ENCODE results near the gene ACSL1. TPM values are rescaled to one million over a fixed set of nuclear protein-coding genes. Genes with fewer than 3 reads are reported as not detected.

ACSL1 gene
- total and polyA plus RNA-seq, 2 of the 8 experiments (the other 6 are each of a cell fraction or from before 2014, with no cell fraction given): 2.3 to 8.7 TPM

- 83% methylated on average over 3 of the region's 3 CpGs; no CpG with 5 or more reads in 1 of the 2 experiments for WGBS, 2 experiments (ENCODE audit: extremely low coverage in 1 of 2, insufficient coverage in 1 of 2, insufficient read length in 1 of 2, insufficient replicate concordance in 2 of 2, low coverage in 1 of 2, low lambda C conversion rate in 2 of 2, missing lambda C conversion rate in 1 of 2)
- no peak for DNase-seq (ENCODE audit: low read depth in 1 of 2, low spot score in 2 of 2)
- TF ChIP-seq SIN3A (conservative IDR thresholded peaks at IDR 0.05 in 1 of 2, IDR thresholded peaks at IDR 0.05 in 1 of 2; ENCODE audit: low read depth in 1 of 2, low read length in 2 of 2): no peak
These were observed 24.2 kb upstream of the ACSL1 start for GRCh38 chr4:184850018-184850417.

More at GRCh38 chr4:184850018-184850417, 24.2 kb upstream of the ACSL1 start:
- no peak overlapping the region for H3K27ac ChIP-seq (ENCODE audit: low read depth, low read length)
- H3K56ac ChIP-seq (replicated peaks; ENCODE audit: insufficient read length, low read depth, low read length): no peak overlapping the region
- no peak overlapping the region for H3K9ac ChIP-seq (replicated peaks in 1 of 4; ENCODE audit: extremely low read depth in 1 of 4, low read depth in 3 of 4, low read length in 3 of 4)
- no peak overlapping the region for H4K8ac ChIP-seq (ENCODE audit: extremely low read depth, insufficient read depth, low read length)
- H3K23me2 ChIP-seq (ENCODE audit: low read depth, low read length): no peaks in the 10 kb centered on the region
- no peak for FAIRE-seq
- H2BK12ac ChIP-seq (ENCODE audit: low read depth, low read length): no peak overlapping the region
- H3K4ac ChIP-seq (replicated peaks; ENCODE audit: insufficient read length, low read depth, low read length): no peak overlapping the region
- H3K79me2 ChIP-seq (ENCODE audit: control insufficient read depth in 1 of 2, insufficient read depth in 2 of 2, low read length in 2 of 2): no peaks in the 10 kb centered on the region
- H3K4me1 ChIP-seq (replicated peaks in 1 of 4; ENCODE audit: control insufficient read depth in 3 of 4, insufficient read depth in 4 of 4, low read length in 3 of 4): no peaks in the 10 kb centered on the region
- CTCF ChIA-PET (ENCODE audit: partially characterized antibody): interaction anchor here (0.6 to 1.0 kb wide), 3 partner anchors 8 to 155 kb away, joined by 3 to 4 read pairs (median 3); no protein-coding TSS in a partner anchor
- POLR2A ChIA-PET (ENCODE audit: partially characterized antibody): no interaction called here
- no peak overlapping the region for H2BK15ac ChIP-seq (ENCODE audit: low read length)
- no peak overlapping the region for H3K4me3 ChIP-seq (ENCODE audit: extremely low read depth in 1 of 4, insufficient read depth in 2 of 4, low read depth in 3 of 4, low read length in 4 of 4)
- no peak overlapping the region for H4K91ac ChIP-seq (replicated peaks; ENCODE audit: insufficient read length, low read length)
- no peak overlapping the region for H2AK5ac ChIP-seq (ENCODE audit: low read depth, low read length)
- H2BK5ac ChIP-seq (ENCODE audit: low read depth, low read length): no peak overlapping the region
- no peak overlapping the region for H3K14ac ChIP-seq (ENCODE audit: insufficient read length)
- H2BK20ac ChIP-seq (ENCODE audit: low read length): no peak overlapping the region
- H2AFZ ChIP-seq (ENCODE audit: low read length): no peak overlapping the region
- H3K27me3 ChIP-seq (replicated peaks in 1 of 4; ENCODE audit: control insufficient read depth in 3 of 4, extremely low read depth in 1 of 4, insufficient read depth in 3 of 4, low read length in 3 of 4): no peaks in the 10 kb centered on the region
- no peaks in the 10 kb centered on the region for H3K79me1 ChIP-seq (ENCODE audit: low read depth, low read length)
- no peak overlapping the region for H3K23ac ChIP-seq (ENCODE audit: insufficient read length)
- H2BK120ac ChIP-seq (replicated peaks; ENCODE audit: low read depth, low read length): no peak overlapping the region
- H4K5ac ChIP-seq (ENCODE audit: insufficient read length, low read depth, low read length): no peak overlapping the region
- H4K20me1 ChIP-seq (replicated peaks in 1 of 2; ENCODE audit: control insufficient read depth in 1 of 2, insufficient read depth in 2 of 2, low read length in 2 of 2): no peaks in the 10 kb centered on the region
- no peaks in the 10 kb centered on the region for H3K36me3 ChIP-seq (ENCODE audit: control insufficient read depth in 2 of 4, insufficient read depth in 4 of 4, low read length in 3 of 4)
- H3K4me2 ChIP-seq (ENCODE audit: insufficient read depth in 1 of 2, low read depth in 2 of 2, low read length in 2 of 2): no peak overlapping the region
- no peak overlapping the region for H3K18ac ChIP-seq (ENCODE audit: extremely low read depth, low read length)
- no peaks in the 10 kb centered on the region for H3K9me3 ChIP-seq (ENCODE audit: insufficient read depth in 2 of 2, low read depth in 1 of 2, low read length in 1 of 2)

Data from H1 (cell line).